Breast epithelium (tissue), 3 donors: ENCODE data around the gene CFAP251.

ENCODE experiments used
- POLR2A ChIP-seq: fragments of 450-650 bp; IDR thresholded peaks from one replicate; pipeline ENCODE4 v1.6.1; 2016; ENCODE audit warnings: antibody characterized with exemption, mild to moderate bottlenecking, moderate library complexity
- POLR2AphosphoS5 ChIP-seq, 3 donors: sonication (generic); formaldehyde crosslinking; IDR thresholded peaks; one replicate each; pipeline ENCODE4 v1.6.1; 2017; ENCODE audit warnings: antibody characterized with exemption in 3 of 3
- TF ChIP-seq, protein P1 (sequence below), 3 donors: fragments of 450-650 bp; IDR thresholded peaks; one replicate each; pipeline ENCODE4 v1.5.1; 2016 to 2017; ENCODE audit warnings: antibody characterized with exemption in 3 of 3, mild to moderate bottlenecking in 3 of 3, moderate library complexity in 3 of 3

GRCh38 chr12:122031342-122032216 is 113.2 kb downstream of the CFAP251 start:
- TF ChIP-seq, protein P1, sequence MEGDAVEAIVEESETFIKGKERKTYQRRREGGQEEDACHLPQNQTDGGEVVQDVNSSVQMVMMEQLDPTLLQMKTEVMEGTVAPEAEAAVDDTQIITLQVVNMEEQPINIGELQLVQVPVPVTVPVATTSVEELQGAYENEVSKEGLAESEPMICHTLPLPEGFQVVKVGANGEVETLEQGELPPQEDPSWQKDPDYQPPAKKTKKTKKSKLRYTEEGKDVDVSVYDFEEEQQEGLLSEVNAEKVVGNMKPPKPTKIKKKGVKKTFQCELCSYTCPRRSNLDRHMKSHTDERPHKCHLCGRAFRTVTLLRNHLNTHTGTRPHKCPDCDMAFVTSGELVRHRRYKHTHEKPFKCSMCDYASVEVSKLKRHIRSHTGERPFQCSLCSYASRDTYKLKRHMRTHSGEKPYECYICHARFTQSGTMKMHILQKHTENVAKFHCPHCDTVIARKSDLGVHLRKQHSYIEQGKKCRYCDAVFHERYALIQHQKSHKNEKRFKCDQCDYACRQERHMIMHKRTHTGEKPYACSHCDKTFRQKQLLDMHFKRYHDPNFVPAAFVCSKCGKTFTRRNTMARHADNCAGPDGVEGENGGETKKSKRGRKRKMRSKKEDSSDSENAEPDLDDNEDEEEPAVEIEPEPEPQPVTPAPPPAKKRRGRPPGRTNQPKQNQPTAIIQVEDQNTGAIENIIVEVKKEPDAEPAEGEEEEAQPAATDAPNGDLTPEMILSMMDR (IDR thresholded peaks at IDR 0.05): peak in 2 of 3 donors; percentile 49 to 51
- TF ChIP-seq POLR2A (no peak), POLR2AphosphoS5 (IDR thresholded peaks at IDR 0.05) (no peak)
